Measurements from ENCODE around the gene PHRF1.
"Not testable (repeated sequence)": the region's sequence is repeated elsewhere in the genome, so short reads cannot be mapped to it uniquely, and the experiment has no call there.

The PHRF1 gene

DNA sequence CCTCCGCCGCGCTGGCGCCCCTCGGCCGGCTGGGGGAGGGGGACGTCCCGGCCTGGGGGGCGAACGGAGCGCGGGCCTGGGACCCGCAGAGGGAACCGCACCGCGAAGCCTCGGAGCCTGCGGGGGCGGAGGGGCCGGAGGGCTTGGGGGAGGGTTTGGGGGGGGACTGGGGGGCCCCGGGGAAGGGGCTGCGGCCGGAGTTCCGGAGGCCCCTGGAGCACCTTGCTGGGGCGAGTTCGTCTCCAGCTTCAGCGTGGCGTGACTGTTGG, 51.0 kb downstream of the PHRF1 start:
- DNase-seq (ENCODE audit: low read depth): no peak

DNA sequence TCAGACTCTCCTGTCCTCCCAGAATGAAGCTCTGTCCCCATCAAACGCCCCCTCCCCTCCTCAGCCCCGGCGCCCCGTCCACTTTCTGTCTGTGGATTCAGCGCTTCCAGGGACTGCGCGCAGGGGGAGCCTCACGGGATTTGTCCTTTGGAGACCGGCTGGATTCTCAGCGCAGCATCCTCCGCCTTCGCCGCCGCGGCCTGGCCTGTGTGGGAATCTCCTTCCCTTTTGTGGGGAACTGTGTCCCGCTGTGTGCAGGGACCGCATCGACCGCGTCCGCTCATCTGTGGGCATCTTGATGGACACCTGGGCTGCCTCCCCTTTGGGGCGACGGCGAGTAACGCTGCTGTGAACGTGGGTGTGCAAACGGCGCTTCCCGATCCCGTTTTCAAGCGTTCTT, 51.8 kb downstream of the PHRF1 start:
- DNase-seq (ENCODE audit: low read depth): no peak

DNA sequence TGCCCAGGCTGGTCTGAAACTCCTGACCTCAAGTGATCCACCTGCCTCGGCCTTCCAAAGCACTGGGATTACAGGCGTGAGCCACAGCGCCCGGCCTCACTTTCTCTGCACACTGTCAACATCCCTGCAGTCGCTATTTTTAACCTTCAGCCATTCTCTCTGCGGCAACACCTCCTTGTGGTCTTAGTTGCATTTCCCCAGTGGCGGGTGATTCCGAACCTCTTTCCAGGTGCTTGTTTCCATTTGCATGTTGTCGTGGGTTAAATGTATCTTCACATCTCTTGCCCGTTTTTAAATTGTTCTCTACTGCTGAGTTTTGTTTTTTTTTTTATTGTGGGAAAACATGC, 52.9 kb downstream of the PHRF1 start:
- DNase-seq (ENCODE audit: low read depth): no peak

DNA sequence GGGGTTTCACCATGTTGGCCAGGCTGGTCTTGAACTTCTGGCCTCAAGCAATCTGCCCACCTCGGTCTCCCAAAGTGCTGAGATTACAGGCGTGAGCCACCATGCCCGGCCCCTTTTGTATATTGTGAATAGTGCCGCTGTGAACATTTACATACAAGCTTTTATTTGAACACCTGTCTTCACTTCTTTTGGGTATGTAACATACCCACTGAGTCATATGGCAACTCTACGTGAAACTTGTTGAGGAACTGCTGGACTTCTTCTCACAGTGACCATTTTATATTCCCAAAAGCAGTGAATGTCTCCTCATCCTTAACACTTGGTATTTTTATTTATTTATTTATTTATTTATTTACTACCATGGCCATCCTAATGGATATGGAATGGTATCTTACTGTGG, 54.6 kb downstream of the PHRF1 start:
- no peak for DNase-seq (ENCODE audit: low read depth)

- no peak for DNase-seq (ENCODE audit: low read depth)
These were observed 59.8 kb downstream of the PHRF1 start for GRCh38 chr11:635945-636510.

DNA sequence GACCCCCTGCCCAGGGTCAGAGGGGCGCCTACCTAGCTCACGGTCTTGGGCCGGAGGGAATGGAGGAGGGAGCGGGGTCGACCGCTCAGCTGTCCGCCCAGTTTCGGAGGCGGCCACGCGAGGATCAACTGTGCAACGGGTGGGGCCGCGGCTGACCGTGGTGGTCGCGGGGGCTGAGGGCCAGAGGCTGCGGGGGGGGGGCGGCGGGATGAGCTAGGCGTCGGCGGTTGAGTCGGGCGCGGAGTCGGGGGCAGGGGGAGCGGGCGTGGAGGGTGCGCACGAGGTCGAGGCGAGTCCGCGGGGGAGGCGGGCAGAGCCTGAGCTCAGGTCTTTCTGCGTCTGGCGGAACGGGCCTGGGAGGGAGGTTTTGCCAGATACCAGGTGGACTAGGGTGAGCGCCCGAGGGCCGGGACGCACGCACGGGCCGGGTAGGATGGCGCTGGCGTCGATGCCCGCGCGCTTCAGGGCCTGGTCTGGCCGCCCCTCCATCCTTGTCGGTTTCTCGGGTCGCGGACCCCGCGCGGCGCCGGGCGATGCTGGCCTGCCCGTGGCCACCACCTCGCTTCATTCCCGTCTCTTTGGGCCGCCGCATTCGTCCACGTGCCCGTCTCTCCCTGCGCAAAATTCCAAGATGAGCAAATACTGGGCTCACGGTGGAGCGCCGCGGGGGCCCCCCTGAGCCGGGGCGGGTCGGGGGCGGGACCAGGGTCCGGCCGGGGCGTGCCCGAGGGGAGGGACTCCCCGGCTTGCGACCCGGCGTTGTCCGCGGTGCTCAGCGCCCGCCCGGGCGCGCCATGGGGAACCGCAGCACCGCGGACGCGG, 60.5 kb downstream of the PHRF1 start, which contains the start of gene DRD4:
Gene DRD4, plus strand, starts transcription at position 759 of the 822 bp plus-strand sequence. Its CDS starts 36 bp downstream, at position 795.
- DNase-seq (ENCODE audit: low read depth): peak; percentile 63

DNA sequence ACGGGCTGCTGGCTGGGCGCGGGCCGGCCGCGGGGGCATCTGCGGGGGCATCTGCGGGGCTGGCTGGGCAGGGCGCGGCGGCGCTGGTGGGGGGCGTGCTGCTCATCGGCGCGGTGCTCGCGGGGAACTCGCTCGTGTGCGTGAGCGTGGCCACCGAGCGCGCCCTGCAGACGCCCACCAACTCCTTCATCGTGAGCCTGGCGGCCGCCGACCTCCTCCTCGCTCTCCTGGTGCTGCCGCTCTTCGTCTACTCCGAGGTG, 61.0 kb downstream of the PHRF1 start:
- DNase-seq (ENCODE audit: low read depth): no peak

DNA sequence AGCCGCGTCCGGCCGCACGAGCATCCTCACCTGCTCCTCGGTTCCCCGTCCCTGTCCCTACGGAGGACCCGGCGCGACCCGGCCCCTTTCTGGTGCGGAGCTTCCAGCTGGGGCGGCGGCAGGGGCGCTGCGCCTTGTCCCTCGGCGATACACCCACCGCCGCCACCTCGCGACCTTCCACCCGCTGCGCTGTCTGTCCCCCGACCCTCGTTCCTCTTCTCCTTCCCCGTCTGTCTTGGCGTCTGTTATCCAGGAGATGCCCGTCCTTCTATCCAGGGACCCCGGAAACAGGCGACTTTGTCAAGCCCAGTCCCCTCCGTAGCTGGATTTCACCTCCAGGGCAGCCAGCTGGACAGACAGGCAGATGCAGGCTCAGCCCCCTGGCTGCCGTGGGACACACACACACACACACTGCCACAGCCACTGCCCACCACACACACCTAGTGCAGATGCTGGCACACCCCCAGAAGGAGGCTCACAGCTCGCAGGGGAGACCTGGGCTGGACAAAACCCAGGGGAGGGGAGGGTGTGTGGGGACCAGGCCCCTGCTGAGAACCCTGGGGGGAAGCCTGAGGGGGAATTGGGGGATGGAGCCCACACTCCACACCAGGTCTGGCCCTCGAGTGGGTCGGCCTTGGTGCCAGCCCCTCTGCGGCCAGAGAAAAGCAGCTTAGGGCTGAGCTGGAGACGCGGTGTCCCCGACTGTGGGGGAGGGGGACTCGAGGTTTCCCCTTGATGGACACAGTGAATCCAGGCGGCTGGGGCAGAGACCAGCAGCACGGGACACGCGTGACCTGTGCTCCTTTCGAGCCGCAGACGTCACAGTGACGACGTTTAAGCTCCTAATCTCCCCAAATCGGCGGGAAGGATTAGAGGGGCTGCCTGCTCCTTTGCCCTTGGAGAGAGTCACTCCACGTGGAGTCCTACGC, 61.6 kb downstream of the PHRF1 start:
- no peak for DNase-seq (ENCODE audit: low read depth)

- DNase-seq (ENCODE audit: low read depth): no peak
These were observed 62.5 kb downstream of the PHRF1 start for GRCh38 chr11:638631-639331.

GRCh38 chr11:639332-639955, 63.2 kb downstream of the PHRF1 start:
- no peak for DNase-seq (ENCODE audit: low read depth)

DNA sequence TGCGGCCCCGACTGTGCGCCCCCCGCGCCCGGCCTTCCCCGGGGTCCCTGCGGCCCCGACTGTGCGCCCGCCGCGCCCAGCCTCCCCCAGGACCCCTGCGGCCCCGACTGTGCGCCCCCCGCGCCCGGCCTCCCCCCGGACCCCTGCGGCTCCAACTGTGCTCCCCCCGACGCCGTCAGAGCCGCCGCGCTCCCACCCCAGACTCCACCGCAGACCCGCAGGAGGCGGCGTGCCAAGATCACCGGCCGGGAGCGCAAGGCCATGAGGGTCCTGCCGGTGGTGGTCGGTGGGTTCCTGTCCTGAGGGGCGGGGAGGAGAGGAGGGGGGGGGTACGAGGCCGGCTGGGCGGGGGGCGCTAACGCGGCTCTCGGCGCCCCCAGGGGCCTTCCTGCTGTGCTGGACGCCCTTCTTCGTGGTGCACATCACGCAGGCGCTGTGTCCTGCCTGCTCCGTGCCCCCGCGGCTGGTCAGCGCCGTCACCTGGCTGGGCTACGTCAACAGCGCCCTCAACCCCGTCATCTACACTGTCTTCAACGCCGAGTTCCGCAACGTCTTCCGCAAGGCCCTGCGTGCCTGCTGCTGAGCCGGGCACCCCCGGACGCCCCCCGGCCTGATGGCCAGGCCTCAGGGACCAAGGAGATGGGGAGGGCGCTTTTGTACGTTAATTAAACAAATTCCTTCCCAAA, 63.9 kb downstream of the PHRF1 start:
- DNase-seq (ENCODE audit: low read depth): no peak

DNA sequence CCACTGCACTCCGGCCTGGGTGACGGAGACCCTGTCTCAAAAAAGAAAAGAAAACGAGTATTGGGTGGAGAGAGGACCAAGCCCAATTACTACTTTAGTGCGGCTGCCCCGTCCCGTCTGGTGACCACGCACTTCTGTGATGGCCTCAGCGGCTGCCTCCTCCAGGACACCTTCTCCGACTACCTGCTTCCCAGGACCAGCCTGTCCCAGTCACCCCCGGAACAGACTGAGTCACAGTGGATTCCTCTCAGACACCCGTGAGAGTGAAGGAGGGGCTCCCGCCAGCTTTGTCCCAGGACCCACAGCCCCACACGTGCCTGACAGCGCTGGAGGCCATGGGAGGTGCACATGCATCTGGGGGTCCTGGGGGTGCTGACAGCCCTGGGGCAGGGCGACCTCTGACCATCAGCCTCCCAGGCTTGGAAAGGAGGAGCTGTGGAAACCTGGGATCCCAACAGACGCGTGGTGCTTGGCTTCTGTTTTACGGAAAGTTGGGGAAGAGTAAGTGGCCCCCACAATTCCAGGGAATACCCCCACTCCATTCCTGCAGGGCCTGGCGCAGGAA, 65.6 kb downstream of the PHRF1 start:
- DNase-seq (ENCODE audit: low read depth): no peak

GRCh38 chr11:643366-643765, 67.1 kb downstream of the PHRF1 start:
- no peak for DNase-seq (ENCODE audit: low read depth)

DNA sequence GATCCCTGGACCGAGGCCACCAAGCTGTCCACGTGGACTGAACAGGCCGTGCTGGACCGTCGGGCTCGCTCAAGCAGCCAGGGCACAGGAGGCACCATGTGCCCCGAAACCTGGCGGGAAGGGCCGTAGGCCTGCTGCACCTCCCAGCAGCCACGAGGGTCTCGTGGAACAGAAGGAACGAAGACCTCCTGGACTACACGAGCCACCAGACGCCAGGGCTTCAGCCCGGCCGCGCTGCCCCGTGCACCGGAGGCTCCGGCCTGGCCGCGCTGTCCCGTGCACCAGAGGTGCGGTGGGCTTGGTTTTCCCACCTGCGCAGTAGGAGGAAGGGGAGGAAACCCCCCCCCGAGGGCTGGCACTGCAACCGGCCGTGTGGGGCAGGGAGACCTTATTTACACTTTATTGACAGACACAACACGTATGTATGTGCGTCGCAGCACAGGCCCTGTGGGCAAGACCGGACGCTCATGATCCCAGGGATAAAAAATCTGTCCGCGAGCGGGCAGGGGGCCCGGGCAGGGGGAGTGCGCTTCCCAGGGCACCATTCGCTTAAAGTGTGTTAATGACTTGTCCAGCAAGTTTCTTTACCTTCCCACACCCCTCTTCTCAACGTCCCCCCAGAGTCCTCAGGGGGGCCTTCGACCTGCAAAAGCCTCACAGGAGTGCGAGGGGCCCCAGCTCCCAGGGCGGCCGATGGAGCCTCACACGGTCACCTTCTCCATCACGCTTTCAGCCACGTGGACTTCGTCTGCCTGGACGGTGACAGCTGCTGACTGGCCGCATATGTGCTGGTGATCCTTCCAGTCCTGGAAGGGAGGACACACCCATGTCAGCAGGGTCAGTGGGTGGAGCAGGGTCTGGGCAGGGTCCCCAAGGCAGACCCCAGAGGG, 67.8 kb downstream of the PHRF1 start:
- DNase-seq (ENCODE audit: low read depth): no peak

DNA sequence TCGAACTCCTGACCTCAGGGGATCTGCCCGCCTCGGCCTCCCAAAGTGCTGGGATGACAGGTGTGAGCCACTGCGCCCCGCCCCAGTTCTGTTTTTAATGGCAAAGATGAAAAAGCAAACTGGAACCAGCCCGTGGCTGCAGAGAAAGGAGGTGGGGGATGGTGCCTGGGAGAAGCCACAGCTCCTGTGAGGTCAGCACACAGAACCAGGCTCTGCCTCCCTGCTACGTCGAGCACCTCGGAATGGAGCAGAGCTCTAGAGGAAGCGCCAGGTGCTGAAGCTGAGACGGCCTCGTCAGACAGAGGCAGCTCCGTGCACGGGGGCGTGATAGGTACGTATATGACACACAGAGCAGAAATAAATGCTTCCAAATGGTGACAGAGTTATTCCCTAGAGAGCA, 69.3 kb downstream of the PHRF1 start:
- DNase-seq (ENCODE audit: low read depth): no peak

- DNase-seq (ENCODE audit: low read depth): no peak
These were observed 69.9 kb downstream of the PHRF1 start for GRCh38 chr11:646214-646613.

DNA sequence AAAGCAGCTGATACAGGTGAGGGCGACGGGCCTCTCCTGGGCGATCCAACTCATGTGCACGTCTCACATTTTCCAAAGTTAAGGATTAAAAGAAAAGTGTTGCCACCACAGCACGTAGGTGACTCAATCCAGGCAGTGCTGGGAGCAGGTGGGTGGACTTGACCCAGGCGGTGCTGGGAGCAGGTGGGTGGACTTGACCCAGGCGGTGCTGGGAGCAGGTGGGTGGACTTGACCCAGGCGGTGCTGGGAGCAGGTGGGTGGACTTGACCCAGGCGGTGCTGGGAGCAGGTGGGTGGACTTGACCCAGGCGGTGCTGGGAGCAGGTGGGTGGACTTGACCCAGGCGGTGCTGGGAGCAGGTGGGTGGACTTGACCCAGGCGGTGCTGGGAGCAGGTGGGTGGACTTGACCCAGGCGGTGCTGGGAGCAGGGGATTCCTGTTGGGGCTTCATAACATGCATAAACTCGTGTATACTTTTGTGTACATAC, 71.4 kb downstream of the PHRF1 start:
- not testable (repeated sequence) for DNase-seq (ENCODE audit: low read depth)

DNA sequence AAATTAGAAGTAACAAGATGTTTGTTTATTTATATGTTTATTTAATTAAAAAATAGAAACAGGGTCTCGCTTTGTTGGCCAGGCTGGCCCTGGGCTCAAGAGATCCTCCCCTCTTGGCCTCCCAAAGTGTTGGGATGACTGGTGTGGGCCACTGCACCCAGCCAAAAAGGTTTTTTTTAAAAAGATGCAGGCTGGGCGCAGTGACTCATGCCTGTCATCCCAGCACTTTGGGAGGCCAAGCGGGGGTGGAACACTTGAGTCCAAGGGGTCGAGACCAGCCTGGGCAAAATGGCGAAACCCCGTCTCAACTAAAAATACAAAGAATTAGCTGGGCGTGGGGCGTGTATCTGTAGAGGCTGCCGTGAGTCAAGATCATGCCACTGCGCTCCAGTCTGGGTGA, 74.2 kb downstream of the PHRF1 start:
- peak; percentile 46 for DNase-seq (ENCODE audit: low read depth)

GRCh38 chr11:653136-653535, 76.9 kb downstream of the PHRF1 start:
- not testable (repeated sequence) for DNase-seq (ENCODE audit: low read depth)

- no peak for DNase-seq (ENCODE audit: low read depth)
These were observed 77.6 kb downstream of the PHRF1 start for GRCh38 chr11:653837-654236.

Data from EH (cell line).